ENCODE measurements around the gene SLC2A13.
"Not testable (repeated sequence)": the region's sequence is repeated elsewhere in the genome, so short reads cannot be mapped to it uniquely, and the experiment has no call there.

Gene SLC2A13

GRCh38 chr12:39763071-39763889 lies 342.6 kb downstream of the SLC2A13 start:
- no peak for DNase-seq (ENCODE audit: low spot score)

DNA sequence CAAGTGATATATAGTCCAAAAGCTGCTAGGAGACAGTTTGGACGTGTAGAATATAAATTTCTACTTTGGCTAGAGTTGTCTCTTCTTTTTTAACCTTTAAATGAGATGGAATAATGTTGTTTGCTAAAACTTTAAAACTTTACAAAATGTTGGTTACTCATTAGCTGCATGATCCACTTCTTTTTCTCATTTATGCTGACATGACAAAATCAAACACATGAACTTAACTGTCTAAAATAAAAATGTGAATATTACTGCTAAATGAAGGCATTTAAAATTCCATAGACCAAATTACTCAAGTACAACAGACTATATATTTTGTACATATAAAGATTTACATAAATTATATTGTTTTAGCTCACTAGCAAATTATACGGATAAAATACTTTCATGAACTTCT lies 350.4 kb downstream of the SLC2A13 start:
- no peak for DNase-seq (ENCODE audit: low spot score)

DNA sequence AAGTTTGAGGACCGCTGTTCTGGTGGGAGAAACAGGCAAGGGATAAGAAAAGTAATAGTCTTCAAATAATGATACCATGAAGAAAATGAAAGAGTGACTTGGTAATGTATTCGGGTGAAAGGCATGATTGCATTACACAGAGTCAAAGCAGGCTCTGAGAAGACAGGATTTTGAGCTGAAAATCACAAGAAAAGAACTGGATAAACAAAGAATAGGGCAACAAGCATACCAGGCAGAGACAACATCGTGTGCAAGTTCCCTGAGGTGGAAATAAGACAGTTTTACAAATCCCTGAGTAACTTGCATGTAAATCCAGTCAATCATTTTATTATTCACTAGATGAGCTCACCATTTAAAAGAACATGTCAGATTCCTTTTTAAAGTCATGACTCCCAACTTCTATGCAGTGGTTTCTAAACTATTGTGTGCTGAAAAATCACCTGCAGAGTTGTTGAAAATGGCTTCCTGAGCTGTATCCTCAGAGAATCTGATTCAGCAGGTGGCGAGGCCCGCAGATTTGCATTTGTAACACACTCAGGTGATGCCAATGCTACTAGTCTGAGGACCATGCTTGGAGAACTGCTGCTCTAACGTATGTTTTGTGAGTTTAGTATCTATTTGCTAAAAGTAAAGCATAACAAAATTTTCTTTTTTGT lies 353.3 kb downstream of the SLC2A13 start:
- no peak for DNase-seq (ENCODE audit: low spot score)

- DNase-seq (ENCODE audit: low spot score), result not testable (repeated sequence)
Observed at GRCh38 chr12:39746151-39746550, 359.7 kb downstream of the SLC2A13 start.

- no peak for DNase-seq (ENCODE audit: low spot score)
Observed at GRCh38 chr12:39743655-39744054, 362.2 kb downstream of the SLC2A13 start.

DNA sequence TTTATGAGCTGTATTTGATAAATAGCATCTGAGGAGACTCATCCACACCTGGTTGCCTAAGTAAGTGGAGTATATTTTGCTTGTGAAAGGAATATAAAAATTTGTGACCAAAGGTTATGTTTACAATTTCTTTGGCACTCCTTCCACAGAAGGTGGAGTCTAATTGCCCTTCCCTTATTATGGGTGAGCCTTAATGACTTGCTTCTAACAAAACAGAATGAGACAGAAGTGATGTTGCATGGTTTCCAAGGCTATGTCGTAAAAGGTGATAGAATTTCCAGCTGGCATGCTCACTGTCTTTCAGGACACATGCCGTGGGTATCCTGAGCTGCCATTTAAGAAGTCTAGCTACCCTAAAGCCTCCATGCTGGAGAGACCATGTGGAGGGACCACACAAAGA lies 369.5 kb downstream of the SLC2A13 start:
- no peak for DNase-seq (ENCODE audit: low spot score)

- DNase-seq (ENCODE audit: low spot score), result no peak
Observed at GRCh38 chr12:39723831-39724230, 382.1 kb downstream of the SLC2A13 start.

DNA sequence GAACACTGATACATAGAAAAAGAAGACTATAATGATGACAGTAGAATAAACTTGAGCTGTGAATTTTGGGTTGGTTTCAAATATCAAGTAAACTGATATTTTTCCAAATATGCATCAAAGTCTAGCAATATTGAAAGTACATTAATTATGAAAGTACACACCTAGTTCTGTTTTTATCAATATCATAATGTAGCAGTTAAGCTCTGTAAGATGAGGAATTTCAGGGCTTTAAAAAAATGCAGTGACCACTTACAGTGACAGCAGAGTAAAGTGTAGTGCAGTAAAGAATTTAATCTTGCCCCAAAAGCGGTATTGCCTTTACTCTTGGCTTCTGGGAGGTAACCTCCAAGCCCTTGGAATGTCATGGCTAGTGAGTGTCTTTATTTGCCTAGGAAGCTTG lies 383.4 kb downstream of the SLC2A13 start:
- no peak for DNase-seq (ENCODE audit: low spot score)

DNA sequence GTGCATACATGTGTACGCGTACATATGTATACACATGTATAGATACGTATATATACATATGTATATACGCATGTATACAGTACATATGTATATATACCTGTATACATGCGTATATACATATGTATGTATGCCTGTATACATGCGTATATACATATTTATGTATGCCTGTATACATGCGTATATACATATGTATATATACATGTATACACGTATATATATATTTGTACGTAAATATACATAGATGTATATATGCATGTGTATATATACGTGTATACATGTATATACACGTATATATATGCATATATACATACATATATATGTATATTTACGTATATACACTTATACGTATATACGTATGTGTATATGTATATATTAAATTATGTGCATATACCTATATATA lies 392.3 kb downstream of the SLC2A13 start:
- no peak for DNase-seq (ENCODE audit: low spot score)

DNA sequence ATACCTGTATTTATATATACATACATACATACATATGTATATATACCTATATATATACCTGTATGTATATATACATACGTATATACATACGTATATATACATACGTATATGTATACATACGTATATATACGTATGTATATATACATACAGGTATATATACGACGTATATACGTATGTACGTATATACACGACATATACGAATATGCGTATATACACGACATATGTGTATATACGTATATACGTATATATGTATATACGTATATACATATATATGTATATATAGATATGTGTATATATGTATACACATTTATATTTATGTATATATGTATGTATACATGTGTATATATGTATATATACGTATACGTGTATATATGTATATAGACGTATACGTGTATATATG lies 393.5 kb downstream of the SLC2A13 start:
- no peak for DNase-seq (ENCODE audit: low spot score)

Small RNA genes lying within 50 kb of the gene (small RNA-seq; reads per million reads assigned to genes)
- 0 reads per million in 2 experiments for gene RF00414
